BJ (cell line): Measurements from ENCODE around the gene RAB7B. TPM values are rescaled to one million over a fixed set of nuclear protein-coding genes. Genes with fewer than 3 reads are reported as not detected.

Experiments
- CTCF ChIA-PET: fragments of 350-600 bp; formaldehyde crosslinking; extraction: SDS; loops from one replicate; lab custom pipeline; 2021; ENCODE audit warnings: antibody characterized with exemption, inconsistent platforms; lab: Yijun Ruan, JAX
- POLR2A ChIA-PET: fragments of 300-600 bp; sonication (Branson Sonifier 250); formaldehyde crosslinking; extraction: SDS; loops from one replicate; lab custom pipeline; 2021; ENCODE audit warnings: antibody characterized with exemption; lab: Charles Lee
- DNase-seq: peaks from one replicate; pipeline ENCODE4 v3.0.0-alpha.2; 2011; ENCODE audit warnings: low read depth
- H3K27me3 ChIP-seq: 2 replicates; pipeline ENCODE4 v1.6.0; 2011; ENCODE audit warnings: low read length; ENCODE audit not compliant: control insufficient read depth, insufficient read depth
- H3K36me3 ChIP-seq: 2 replicates; pipeline ENCODE4 v1.5.1; 2011; ENCODE audit warnings: low read length; ENCODE audit not compliant: control insufficient read depth, insufficient read depth
- H3K4me3 ChIP-seq: 2 replicates; pipeline ENCODE4 v1.5.1; 2011; ENCODE audit warnings: low read depth, mild to moderate bottlenecking, control low read depth, low read length
- polyA plus RNA-seq: library from polyadenylated mRNA; depleted of rRNA; stranded (reverse); fragments of >200 nt; gene quantifications from 2 replicates; pipeline ENCODE4 v1.2.3, GENCODE V29; 2011; rRNA removed
- TF ChIP-seq, protein P1 (sequence below): IDR thresholded peaks from 2 replicates; pipeline ENCODE4 v1.5.1; 2011; ENCODE audit warnings: low read depth, mild to moderate bottlenecking, control low read depth, inconsistent platforms, low read length, moderate library complexity; ENCODE audit not compliant: insufficient read depth

The RAB7B gene
- polyA plus RNA-seq, 1 experiment: 11.3 TPM

DNA sequence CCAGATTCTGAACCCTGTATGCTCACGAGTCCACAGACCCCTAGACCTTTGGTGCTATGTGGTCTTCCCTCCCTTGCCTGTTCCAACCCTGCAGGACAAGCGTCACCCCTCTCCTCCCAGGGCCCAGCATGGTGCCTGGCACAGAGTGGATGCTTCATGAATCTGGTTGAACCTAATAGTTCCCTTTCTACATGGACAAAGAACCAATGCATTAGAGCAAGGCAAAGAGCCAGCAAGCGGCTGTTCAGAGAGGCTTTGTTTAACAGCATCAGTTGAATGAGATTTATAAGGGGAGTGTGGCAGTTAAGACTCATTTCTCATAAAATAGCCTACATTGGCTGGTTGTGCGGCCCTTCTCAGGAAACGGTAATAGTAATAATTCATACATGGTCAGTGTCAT, 74.9 kb downstream of the RAB7B start:
- TF ChIP-seq, protein P1, sequence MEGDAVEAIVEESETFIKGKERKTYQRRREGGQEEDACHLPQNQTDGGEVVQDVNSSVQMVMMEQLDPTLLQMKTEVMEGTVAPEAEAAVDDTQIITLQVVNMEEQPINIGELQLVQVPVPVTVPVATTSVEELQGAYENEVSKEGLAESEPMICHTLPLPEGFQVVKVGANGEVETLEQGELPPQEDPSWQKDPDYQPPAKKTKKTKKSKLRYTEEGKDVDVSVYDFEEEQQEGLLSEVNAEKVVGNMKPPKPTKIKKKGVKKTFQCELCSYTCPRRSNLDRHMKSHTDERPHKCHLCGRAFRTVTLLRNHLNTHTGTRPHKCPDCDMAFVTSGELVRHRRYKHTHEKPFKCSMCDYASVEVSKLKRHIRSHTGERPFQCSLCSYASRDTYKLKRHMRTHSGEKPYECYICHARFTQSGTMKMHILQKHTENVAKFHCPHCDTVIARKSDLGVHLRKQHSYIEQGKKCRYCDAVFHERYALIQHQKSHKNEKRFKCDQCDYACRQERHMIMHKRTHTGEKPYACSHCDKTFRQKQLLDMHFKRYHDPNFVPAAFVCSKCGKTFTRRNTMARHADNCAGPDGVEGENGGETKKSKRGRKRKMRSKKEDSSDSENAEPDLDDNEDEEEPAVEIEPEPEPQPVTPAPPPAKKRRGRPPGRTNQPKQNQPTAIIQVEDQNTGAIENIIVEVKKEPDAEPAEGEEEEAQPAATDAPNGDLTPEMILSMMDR: no peak
- CTCF ChIA-PET: interaction anchor here (2.0 to 8.7 kb wide), 2 partner anchors 8 to 49 kb away, joined by 10 to 46 read pairs; no protein-coding TSS in a partner anchor
- Histone ChIP-seq H3K27me3 (peaks cover 1% of the 10 kb centered on the region), H3K36me3 (no peaks in the 10 kb centered on the region), H3K4me3 (no peak overlapping the region)
- no peak for DNase-seq
- POLR2A ChIA-PET: no interaction called here

DNA sequence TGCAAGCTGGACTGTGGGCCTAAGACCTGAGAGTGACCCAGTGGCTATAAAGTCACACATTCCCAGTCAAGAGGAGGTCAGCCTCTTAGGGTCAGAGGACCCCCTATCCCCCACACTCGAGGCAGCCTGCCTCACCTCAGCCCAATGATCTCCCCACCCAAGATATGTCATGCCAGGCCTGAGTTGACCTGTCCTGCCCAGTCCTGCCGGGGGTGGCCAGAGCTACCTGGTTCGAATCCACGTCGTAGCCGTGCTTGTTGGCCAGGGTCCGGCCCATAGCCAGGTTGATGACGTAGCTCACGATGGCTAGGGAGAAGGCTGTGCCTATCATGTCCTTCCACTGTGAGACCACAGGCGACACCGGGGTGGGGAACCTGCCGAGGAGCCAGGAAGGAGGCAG, 75.5 kb downstream of the RAB7B start:
- no peak overlapping the region for H3K4me3 ChIP-seq
- H3K36me3 ChIP-seq: no peaks in the 10 kb centered on the region
- TF ChIP-seq, protein P1: no peak
- ChIA-PET POLR2A (no interaction called here), CTCF (interaction anchor here (0.5 to 8.7 kb wide), 2 partner anchors 50 to 213 kb away, joined by 4 to 46 read pairs; no protein-coding TSS in a partner anchor)
- H3K27me3 ChIP-seq: peaks cover 1% of the 10 kb centered on the region
- no peak for DNase-seq

DNA sequence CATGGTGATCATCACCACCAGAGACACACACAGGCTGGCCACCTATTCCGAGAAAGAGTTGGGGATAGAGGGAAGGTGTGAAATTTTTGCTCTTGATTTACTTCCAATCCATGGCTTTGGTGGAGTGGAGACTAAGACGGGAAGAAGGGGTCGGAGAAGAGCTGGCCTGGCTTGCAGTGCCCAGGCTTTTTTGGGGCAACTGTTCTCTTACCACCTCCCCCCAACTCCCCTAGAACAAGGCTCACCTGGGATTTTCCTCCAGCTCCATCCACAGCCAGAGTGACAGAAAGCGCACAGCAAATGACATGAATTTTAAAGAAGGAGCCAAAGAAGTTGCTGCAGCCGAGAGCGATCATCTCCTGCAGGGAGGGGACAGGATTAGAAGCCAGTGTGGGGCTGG, 75.9 kb downstream of the RAB7B start:
- TF ChIP-seq, protein P1: no peak
- H3K4me3 ChIP-seq: no peak overlapping the region
- DNase-seq: no peak
- CTCF ChIA-PET: interaction anchor here (0.5 to 8.7 kb wide), 2 partner anchors 50 to 213 kb away, joined by 4 to 46 read pairs; no protein-coding TSS in a partner anchor
- peaks cover 1% of the 10 kb centered on the region for H3K27me3 ChIP-seq
- H3K36me3 ChIP-seq: no peaks in the 10 kb centered on the region
- POLR2A ChIA-PET: no interaction called here

Other genes with a start within 250 kb of the RAB7B start
- 12.1 and 13.4 TPM in 2 replicates for gene RAB29, start 227.9 kb downstream of the RAB7B start, polyA plus RNA-seq
- gene SLC41A1, start 190.2 kb downstream of the RAB7B start, polyA plus RNA-seq: 29.2 and 29.4 TPM in 2 replicates
- gene PM20D1, start 153.3 kb downstream of the RAB7B start, polyA plus RNA-seq: not detected in 2 replicates
- gene SLC26A9, start 59.9 kb downstream of the RAB7B start, polyA plus RNA-seq: not detected in 2 replicates
- not detected in 2 replicates for gene CTSE, start 20.5 kb upstream of the RAB7B start, polyA plus RNA-seq
- gene RHEX, start 49.8 kb upstream of the RAB7B start, polyA plus RNA-seq: not detected in 2 replicates
- not detected in 2 replicates for gene AVPR1B, start 114.0 kb upstream of the RAB7B start, polyA plus RNA-seq
- gene FAM72A, start 199.4 kb upstream of the RAB7B start, polyA plus RNA-seq: 2.5 and 4.1 TPM in 2 replicates
- 9.2 and 11.6 TPM in 2 replicates for gene SRGAP2, start 200.1 kb upstream of the RAB7B start, polyA plus RNA-seq